T-helper 1 cell treated with Interleukin-12 subunit alpha and Interleukin-12 subunit beta and Interleukin-4 antibody, amounts not matched to agents 30 ng/mL and 1 ng/mL, for 36 hours (primary cell): Measurements from ENCODE around the gene SLC9A9. TPM values are rescaled to one million over a fixed set of nuclear protein-coding genes. Genes with fewer than 3 reads are reported as not detected.

Experiments used
- intact Hi-C: fragments of 100-400 bp; cut with micrococcal nuclease; formaldehyde crosslinking; loops from one replicate; pipeline ENCODE4 v1.15.1; 2024
- total RNA-seq: library from RNA; stranded (reverse); gene quantifications from 2 replicates; pipeline ENCODE4 v1.2.3, GENCODE V29; 2022

The SLC9A9 gene
- total RNA-seq, 1 donor from 2014 or later, result 19.3 TPM

GRCh38 chr3:143234526-143234925 lies 613.7 kb downstream of the SLC9A9 start:
- intact Hi-C loops, result no loop called here

GRCh38 chr3:143232981-143233380 lies 615.3 kb downstream of the SLC9A9 start:
- intact Hi-C loops, result no loop called here

- intact Hi-C loops, result no loop called here
These were observed 619.9 kb downstream of the SLC9A9 start for GRCh38 chr3:143228405-143228804.

GRCh38 chr3:143226678-143227291 lies 621.5 kb downstream of the SLC9A9 start:
- intact Hi-C loops, result no loop called here

GRCh38 chr3:143224716-143225115 lies 623.6 kb downstream of the SLC9A9 start:
- intact Hi-C loops, result no loop called here

GRCh38 chr3:143222981-143223380 lies 625.3 kb downstream of the SLC9A9 start:
- intact Hi-C loops, result no loop called here

- intact Hi-C loops, result no loop called here
These were observed 625.8 kb downstream of the SLC9A9 start for GRCh38 chr3:143222505-143222904.

GRCh38 chr3:143221446-143221845 lies 626.8 kb downstream of the SLC9A9 start:
- intact Hi-C loops, result no loop called here

- intact Hi-C loops, result no loop called here
These were observed 627.5 kb downstream of the SLC9A9 start for GRCh38 chr3:143220741-143221140.

GRCh38 chr3:143218166-143218835 lies 630.0 kb downstream of the SLC9A9 start:
- intact Hi-C loops, result no loop called here

- intact Hi-C loops, result no loop called here
These were observed 631.0 kb downstream of the SLC9A9 start for GRCh38 chr3:143217283-143217682.

- intact Hi-C loops, result no loop called here
These were observed 631.5 kb downstream of the SLC9A9 start for GRCh38 chr3:143216709-143217182.

Other genes starting within 250 kb of the SLC9A9 start
- gene DIPK2A, start 123.4 kb upstream of the SLC9A9 start, total RNA-seq, result 18.8 and 18.9 TPM in 2 replicates